CD4-positive, alpha-beta T cell treated with Interleukin-17A for 1 hour (primary cell): Measurements from ENCODE around the gene PNP.

Experiments
- DNase-seq: peaks from one replicate; pipeline ENCODE4 v3.0.0-alpha.2; 2020

PNP gene

DNA sequence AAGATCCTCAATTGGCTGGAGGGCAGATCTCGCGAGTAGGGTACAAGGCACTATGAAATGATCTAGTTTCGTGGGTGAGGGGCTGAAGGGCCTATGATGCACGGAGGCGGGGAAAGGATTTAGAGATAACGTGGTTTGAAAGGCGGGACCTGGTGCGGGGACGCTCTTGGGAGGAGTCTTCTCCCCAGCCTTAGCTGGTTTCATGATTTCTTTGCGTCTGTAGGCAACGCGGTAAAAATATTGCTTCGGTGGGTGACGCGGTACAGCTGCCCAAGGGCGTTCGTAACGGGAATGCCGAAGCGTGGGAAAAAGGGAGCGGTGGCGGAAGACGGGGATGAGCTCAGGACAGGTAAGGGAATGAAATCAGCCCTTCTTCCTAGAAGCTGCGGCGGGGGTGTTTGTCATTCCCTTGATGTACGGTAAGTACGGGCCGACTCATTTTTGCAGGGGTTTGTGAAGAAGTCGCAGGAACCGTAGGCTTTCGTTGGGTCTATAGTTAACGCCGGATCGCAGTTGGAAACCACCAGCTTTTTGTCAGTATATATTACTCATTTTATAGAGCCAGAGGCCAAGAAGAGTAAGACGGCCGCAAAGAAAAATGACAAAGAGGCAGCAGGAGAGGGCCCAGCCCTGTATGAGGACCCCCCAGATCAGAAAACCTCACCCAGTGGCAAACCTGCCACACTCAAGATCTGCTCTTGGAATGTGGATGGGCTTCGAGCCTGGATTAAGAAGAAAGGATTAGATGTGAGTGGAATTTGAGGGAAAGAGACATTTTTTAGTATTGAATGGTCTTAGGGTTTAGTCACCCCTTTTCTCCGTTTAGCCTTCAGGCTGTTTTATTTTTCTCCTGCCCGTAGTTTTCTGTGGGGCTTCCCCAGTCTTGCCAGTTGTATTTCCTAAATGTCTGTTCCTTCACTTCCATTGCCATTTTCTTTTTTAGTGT lies 13.6 kb upstream of the PNP start:
- DNase-seq, result no peak

DNA sequence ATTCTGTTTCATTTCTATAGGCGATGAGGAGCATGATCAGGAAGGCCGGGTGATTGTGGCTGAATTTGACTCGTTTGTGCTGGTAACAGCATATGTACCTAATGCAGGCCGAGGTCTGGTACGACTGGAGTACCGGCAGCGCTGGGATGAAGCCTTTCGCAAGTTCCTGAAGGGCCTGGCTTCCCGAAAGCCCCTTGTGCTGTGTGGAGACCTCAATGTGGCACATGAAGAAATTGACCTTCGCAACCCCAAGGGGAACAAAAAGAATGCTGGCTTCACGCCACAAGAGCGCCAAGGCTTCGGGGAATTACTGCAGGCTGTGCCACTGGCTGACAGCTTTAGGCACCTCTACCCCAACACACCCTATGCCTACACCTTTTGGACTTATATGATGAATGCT lies 12.2 kb upstream of the PNP start:
- no peak for DNase-seq

DNA sequence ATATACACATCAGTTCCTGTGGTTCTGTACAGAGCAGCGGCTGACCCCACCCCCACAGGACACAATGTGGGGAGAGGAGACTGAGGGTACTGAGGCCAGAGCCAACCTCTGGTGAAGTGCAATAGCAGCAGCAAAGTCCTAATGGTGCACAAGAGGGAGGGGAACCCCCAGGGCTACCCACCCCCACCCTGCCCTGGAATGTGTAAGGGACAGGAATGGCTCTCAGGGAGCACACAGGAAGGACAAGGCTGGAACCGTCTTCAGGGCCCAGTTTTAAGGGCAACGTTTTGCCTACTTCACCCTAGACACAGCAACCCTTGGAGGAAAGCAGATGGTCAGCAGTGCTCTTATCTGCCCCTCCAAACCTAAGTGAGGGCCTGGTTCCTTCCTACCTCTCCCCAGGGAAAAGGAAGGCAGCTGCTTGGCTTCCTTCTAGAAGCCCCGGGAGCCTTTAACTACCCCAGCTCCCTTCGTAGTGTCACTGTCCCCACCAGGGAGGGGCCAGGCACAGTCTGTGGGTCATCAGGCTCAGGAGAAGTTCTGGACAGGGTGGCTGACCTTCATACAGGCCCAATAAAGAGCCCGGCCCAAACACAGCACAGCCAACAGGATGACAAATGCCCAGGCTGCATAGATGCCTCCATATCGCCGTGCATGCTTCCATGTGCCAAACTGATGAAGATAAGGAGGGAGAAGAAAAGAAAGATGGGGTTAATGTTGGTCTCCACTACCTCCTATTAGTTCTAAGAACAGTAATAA lies 11.0 kb upstream of the PNP start:
- no peak for DNase-seq

DNA sequence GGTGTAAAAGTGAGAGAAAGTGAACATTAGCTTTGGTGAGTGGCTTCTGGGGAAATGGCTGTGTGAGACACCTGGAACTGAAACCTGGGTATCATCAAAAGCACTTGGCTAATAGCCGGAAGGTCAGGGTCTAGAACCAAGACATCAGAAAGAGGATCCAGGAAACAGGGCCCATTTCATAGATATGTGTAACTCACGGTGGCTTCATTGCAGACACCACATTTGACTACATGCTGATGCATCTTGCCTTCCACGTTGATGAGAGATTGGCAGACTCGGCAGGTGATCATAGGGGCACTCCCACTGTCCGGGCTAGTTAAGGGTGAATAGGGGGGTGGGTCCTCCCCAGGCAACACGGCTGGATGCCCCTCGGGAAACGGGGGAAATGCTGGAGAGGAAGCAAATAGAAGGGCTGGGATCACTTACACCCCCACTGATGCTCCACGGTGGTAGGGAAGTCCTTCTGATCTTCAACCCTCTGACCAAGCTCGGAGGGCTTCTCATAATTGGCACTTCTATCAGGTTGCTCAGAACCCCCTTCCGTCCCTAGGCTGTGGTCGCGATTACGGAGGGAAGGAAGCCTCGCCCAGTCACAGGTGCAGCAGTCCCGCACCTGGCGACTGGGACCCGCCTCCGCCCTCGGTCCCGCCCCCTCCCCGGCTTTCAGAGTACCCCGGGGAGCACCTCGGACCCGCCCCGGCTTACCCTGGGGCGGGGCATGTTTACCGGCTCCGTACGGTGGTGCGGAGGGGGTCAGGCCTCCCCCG lies 8.6 kb upstream of the PNP start:
- peak; percentile 79 for DNase-seq

DNA sequence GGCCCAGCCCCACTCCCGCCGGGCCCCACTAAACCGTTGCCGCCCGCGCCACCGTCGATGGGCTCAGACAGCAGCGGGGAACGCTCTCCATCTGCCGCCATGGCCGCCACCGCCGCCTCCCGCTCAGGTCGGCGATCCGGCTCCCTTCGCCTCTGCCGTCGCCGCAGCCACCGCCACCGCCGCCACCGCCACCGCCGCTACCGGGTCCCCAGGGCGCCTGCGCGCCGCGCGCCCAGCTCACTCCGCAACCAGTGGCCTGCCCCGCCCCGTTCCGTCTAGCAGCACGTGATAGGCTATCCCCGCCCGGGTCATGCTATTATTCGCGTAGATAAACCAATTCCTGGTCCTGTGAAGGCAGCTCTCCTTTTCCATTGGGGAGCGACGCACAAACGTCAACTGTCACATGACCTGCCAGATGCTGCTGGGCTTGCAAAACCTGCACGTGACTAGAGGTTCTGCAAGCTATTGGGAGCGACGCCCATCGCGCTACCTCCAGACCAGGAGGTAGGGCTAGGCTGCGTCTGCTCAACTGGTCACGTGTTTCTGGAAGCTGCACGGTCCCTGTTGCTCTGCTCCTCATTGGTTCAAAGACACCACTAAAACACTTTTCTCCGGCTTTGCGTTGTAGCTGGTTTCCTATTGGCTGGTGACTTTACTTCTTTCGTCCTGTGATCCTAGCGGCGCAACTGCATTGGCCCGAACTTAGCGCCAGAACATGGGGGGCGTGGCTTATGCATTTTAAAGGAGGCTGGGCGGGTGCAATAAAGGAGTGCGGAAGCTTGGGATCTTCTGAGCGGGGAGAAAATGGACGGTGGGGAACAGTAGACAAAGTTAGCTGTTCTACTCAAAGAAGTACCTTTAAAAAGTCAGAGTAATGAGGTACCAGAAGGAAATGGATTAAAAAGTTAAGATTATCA lies 7.7 kb upstream of the PNP start, which contains the start of gene PIP4P1:
Gene PIP4P1, minus strand, starts transcription at position 210 of the 917 bp plus-strand sequence. Its CDS starts 109 bp downstream, at position 101.
- peak; percentile 100 for DNase-seq

DNA sequence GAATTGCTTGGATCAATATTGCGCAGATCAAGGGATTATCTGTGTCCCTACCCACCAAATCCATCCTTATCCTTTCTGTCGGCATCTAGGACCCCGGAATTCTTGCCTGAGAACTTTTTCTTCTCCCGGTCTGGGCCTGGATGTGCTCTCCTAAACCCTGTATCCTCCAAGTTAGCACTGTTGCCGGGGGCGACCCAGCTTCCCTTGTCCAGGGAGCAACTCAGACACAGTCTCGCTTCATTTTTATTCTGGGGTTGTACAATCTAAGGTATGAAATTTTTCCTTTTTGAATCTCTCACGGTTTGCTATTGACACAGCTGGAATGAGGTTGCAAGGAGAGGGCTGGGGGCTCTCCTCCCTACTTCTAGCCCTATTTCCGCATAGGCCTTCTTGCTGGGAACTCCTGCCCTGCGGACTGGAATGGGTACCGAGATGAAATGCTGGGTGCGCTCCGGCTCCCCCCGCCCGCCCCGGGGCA lies 403 bp upstream of the PNP start:
- DNase-seq, result no peak

DNA sequence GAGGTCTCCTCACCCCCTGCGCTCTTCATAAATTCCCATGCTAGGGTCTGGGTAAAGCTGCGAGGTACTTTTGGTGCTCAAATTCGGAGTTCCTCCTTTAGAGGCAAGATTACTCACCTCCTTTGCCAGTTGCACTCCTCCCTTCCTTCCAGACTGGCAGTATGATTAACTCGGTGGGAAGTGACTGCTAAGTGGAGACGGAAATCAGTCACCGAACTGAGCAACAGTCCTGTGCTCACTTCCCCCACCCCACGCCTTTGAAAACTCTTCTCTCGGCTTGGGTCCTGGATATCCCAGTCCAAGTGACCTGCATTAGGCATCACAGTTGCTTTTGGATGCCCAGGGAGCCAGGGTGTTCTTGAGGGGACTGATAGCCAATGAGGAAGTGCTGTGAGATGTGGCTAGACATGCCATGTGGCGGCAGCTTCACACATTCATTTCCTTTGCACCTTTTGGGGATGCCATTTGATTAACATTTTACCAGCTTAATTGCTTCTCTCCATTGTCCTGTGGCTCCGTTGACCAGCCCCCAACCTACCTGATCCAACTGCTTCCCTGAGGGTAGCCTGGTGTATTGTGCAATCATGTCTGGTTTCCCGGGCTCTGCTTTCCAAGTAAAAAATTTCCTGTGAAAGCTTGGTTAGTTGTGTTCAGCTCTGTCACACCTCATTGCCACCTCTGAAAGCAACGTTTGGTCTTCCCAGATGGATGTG lies 840 bp downstream of the PNP start:
- DNase-seq, result peak; percentile 60

DNA sequence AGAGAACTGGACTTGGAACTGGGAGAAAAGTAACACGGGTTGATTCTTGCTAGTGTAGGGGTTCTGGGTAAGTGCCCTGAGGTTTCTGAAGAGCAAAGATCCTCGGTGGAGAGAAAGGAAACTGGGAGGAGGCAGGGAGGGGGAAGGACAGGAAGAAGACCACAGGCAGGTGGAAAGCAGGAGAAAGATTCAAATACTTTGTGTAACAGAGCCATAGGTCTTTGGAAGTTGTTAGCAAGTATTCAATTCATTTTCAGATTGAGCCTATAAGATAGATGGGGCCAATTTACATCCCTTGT lies 1.3 kb downstream of the PNP start:
- DNase-seq, result no peak

DNA sequence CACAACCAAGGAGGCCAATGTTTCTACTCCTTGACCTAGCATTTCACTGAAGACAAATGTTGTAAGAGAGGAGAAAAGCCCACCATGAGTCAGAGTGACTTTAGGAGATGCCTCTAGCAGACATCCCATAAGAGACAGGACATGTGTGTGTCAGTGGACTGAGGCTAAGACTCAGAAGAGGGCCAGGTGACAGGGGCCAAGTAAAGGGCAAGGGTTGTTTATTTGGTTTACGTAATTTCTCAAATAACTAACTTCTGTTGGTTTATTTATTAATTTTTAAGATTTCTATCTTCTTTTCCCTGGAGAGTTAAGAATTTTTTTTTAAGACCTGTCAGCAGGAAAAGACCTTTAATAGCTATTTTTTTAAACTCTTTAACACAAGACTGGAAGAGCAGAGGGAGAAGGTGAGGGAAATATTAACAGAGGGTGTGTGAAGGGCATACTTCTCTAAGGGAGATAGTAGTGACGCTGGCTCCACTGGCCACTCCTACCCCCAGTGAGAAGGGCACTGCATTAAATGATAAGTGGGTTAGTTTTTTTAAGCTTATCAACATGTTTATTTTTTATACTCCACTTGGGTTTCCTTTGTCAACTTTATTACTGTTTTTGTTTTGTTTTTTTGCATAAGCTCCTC lies 3.4 kb downstream of the PNP start:
- DNase-seq, result no peak

DNA sequence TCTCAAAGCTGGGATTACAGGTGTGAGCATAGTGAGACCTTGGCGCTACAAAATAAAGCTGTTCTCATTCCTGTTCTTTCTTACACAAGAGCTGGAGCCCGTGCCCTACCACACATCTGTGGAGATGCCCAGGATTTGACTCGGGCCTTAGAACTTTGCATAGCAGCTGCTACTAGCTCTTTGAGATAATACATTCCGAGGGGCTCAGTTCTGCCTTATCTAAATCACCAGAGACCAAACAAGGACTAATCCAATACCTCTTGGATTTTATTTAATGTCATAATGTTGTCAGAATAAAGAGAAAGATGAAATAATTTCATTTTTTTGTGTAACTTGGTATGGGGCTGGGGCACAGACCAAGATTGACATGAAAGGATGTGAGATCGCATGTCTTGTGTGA lies 7.6 kb downstream of the PNP start:
- DNase-seq, result no peak

DNA sequence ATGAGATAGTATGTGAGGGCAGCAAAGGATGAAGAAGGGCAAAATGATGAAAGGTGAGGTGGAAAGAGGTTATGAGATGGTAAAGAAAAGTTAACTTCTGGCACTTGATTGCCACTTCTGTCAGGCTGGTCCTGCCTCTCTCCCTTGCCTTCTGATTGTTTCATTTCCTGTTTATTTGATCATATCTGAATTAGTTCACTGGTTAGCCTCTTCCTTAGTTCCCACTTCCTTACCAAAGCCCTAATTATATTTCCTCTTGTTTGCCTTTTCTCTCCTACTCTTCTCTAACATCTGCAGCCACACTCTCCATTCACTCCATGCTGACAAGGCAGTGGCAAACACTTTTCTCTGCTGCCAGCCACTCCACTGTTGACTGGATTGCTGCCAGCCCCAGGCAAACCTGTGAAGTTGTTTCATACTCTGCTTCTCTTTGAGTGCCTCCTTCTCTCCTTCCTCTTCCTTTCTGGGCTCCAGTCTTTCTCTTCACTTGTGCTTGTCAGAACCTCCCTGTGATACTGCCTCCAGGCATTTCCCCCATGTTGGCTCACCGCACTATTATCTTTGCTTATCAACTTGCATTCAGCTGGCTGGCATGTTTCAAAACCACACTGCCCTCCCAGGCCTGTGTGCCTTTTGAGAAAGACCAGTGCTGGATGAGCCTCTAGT lies 8.1 kb downstream of the PNP start:
- peak; percentile 59 for DNase-seq

DNA sequence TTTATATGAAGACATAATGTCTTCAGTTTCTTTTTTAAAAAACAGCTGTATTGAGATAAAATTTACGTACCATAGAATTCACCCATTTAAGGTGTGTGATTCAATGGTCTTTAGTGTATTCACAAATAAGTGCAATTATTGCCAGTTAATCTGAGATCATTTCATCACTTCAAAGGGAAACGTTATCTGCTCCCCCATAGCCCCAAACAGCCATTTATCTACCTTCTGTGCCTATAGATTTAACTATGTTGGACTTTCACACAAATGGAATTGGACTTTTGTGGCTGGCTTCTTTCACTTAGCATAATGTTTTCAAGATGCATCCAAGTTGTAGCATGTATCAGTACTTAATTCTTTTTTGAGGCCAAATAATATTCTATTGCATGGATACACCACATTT lies 9.7 kb downstream of the PNP start:
- DNase-seq, result no peak

DNA sequence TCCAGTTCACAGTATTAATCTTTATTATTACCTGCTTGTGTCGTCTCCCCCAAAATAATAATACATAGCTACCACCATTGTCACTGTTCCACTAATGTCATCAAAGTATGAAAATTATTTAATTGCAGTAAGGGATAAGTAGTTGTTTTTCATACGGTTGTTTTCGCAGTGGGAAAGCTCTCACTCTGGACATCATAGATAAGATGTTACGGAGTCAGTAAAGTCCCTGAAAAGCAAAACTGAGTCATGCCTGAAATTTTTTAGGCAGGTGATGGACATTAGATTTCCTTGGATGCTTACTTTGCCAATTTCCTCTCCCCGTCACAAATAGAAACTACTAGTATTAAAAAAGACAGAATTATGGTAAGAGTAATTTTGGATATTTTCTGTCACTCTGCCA lies 13.2 kb downstream of the PNP start:
- DNase-seq, result no peak

DNA sequence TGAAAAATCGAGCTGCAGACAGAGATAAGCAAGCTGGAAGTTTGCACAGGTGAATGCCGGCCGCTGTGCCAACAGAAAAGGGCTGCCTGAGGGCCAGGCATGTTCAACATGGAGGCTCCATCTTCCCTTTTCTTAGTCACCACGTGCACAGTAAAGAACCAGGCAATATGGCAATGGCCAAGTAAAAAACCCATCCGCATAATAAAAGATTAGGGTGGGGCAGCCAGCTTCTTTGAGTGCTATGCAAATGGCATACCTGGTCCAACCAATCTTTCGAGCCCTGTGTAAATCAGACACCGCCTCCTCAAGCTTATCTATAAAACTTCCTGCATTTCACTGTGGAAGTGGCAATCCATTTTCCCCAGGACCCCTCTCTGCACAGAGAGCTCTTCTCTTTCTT lies 16.7 kb downstream of the PNP start:
- DNase-seq, result no peak

DNA sequence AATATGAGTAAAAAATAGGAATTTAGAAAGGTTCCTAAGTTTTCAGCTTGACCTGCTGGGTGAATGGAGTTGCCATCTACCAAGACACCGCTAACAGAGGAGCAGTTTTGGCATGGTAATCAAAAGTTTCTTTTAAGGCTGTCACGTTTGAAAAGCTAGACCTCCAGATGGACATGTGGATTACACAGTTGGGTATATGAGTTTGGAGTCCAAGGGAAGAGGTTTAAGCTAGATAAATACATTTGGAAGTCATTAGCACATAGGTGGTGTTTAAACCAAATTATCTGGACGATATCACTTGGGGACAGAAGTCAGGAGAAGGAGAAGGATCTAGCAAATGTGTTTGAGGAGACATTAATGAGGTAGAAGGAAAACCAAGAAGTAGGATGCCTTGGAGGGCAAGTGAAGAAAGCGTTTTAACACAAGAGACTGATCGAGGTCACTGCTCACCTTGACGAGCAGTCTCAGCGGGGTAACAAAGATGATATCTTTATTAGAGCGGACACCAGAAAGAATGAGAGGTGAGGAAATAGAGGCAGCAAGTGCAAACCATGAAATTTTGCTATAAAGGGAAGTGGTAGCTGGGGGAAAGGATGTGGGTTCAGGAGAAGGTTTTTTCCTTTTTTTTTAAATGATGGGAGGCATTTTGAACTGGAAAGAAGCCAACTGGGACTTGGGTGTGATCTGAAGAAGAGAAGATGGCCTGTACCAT lies 17.6 kb downstream of the PNP start:
- DNase-seq, result no peak

DNA sequence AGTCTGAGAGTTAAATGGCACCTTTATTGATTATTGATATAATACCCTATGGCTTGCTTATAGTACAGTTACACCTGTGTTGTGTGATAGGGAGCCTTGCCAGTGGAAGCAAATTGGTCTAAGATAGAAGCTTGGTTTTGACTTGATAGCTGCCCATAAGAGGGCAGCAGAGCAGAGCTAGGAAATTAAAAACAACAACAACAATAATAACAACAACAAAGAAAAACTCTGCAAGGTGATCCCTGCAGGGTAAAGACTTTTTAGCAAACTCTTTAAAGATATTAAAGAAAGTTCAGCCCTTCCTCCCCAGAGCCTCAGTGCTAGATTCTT lies 18.2 kb downstream of the PNP start:
- no peak for DNase-seq

DNA sequence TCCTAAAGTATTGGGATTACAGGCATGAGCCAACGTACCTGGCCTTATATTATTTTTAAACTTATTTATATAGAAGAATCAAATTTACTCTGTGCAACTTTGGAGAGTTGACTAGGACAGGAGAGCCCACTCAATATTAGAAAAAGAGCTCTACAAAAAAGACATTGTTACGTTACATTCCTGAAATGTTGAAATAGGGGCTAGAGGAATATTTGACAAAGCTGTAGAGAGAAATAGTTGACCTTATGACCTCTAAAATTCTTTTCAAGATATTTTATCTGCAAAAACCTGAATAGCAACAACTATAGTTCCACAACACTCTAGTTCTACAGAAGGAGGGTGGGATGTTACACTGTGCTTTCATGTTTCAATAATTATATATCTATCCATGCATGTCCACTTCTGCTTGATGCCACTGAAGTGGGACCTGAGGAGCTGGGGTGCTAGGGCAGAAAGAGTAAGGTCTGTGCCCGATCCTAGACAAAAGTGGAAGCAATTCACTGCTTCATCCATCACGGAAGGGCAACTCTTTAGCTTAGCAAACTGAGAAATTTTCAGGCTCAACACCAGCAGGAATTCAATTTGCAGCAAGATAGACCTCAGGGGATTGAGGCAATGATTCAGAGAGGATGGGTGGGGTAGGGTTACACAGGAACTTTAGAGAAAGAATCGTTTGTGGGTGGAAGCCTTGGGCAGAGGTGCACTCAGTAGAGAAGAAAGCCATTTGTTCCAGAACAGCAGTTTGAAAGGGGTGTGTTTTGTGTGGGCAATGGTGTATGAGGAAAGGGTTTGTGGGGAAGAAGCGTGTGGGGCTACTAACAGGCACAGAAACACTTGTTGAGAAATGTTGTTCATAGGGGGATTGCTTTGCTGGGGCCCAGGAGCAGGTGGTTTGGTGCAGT lies 20.1 kb downstream of the PNP start:
- DNase-seq, result no peak

DNA sequence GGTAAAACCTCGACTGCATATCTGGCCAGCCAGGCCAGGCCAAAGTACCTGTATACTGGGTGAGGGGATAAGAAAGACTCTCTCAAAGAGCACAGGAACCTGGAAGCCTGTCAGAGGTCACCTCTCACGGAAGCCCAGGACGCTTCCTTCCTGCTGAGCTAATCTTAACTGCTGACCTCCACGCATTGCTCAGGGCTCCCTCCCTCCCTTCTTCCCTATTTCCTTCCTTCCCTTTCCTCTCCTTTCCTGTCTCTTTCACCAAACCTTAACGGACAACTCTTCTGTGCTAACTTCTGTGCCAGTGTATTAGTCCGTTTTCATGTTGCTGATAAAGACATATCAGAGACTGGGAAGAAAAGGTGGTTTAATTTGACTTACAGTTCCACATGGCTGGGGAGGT lies 21.4 kb downstream of the PNP start:
- no peak for DNase-seq

DNA sequence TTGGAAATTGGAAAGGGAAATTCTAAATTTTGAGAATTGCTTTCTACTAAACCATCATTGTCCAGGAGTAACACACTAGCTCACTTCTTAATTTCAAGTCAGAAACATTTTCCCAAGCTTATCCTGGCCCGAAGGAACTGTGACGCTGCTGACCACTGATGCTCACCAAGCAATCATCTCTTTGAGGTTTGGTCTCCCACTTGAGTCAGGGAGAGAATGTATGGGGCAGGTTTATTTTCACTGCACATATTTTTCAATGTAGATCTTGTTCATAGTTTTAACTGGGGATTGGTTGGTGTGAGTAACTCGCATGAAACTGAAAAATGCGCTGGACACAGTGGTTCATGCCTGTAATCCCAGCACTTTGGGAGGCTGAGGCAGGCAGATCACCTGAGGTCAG lies 23.3 kb downstream of the PNP start:
- DNase-seq, result no peak
